Lung (tissue), 12 donors: ENCODE data around the gene MAMDC4. TPM values are rescaled to one million over a fixed set of nuclear protein-coding genes. Genes with fewer than 3 reads are reported as not detected.
A peak's percentile ranks its signal among the peaks of the same experiment; 100 is the strongest.

Source experiments
- ATAC-seq: fragments of 200-7000 bp; cut with Tn5 transposase; one replicate; pipeline ENCODE4 v1.9.1; 2020; ENCODE audit warnings: moderate number of reproducible peaks; ENCODE audit not compliant: insufficient read depth, low FRiP score
- DNase-seq, 3 donors: peaks; one replicate each; pipeline ENCODE4 v3.0.0-alpha.2; 2013 to 2017
- H3K27ac ChIP-seq, 2 donors: one replicate each; pipeline ENCODE4 v1.5.1; 2013; ENCODE audit warnings: mild to moderate bottlenecking in 2 of 2, moderate library complexity in 2 of 2, control low read depth in 1 of 2, inconsistent platforms in 1 of 2, low read depth in 1 of 2, low read length in 1 of 2
- H3K27me3 ChIP-seq, 3 donors: one replicate each; pipeline ENCODE4 v1.5.1; 2013; ENCODE audit warnings: low read length in 2 of 3; ENCODE audit not compliant: control insufficient read depth in 3 of 3, insufficient read depth in 3 of 3
- H3K36me3 ChIP-seq, 4 donors: one replicate each; pipeline ENCODE4 v1.5.1; 2013; ENCODE audit warnings: low read length in 4 of 4, mild to moderate bottlenecking in 1 of 4, moderate library complexity in 1 of 4; ENCODE audit not compliant: control insufficient read depth in 4 of 4, insufficient read depth in 4 of 4
- H3K4me1 ChIP-seq, 5 donors: one replicate each; pipeline ENCODE4 v1.5.1; 2013; ENCODE audit warnings: low read length in 5 of 5, mild to moderate bottlenecking in 2 of 5, moderate library complexity in 1 of 5; ENCODE audit not compliant: control insufficient read depth in 5 of 5, insufficient read depth in 5 of 5
- H3K4me3 ChIP-seq: one replicate; pipeline ENCODE4 v1.5.1; 2013; ENCODE audit warnings: mild to moderate bottlenecking, control low read depth, moderate library complexity
- H3K9ac ChIP-seq, 2 donors: one replicate each; pipeline ENCODE4 v1.5.1; 2013; ENCODE audit warnings: low read length in 2 of 2, control low read depth in 1 of 2; ENCODE audit not compliant: insufficient read depth in 1 of 2
- H3K9me3 ChIP-seq, 4 donors: one replicate each; pipeline ENCODE4 v1.5.1; 2013; ENCODE audit warnings: low read length in 3 of 4, mild to moderate bottlenecking in 1 of 4, moderate library complexity in 1 of 4; ENCODE audit not compliant: control insufficient read depth in 4 of 4, insufficient read depth in 3 of 4
- CTCF ChIP-seq: IDR thresholded peaks from 2 replicates; pipeline ENCODE4 v1.5.1; 2012; ENCODE audit warnings: mild to moderate bottlenecking; ENCODE audit errors: control extremely low read depth, extremely low read depth
- WGBS, 2 donors: extraction: QIAGEN DNeasy Blood & Tissue Kit; methylation state at CpG; one replicate each; pipeline ENCODE4 v1.1.7; 2013; 5-methylcytosine and 5-hydroxymethylcytosine counted together
- polyA plus RNA-seq, 2 donors: library from polyadenylated mRNA; stranded (reverse); fragments of 200-250 nt; gene quantifications; one replicate each; pipeline ENCODE4 v1.2.1, GENCODE V29; 2013
- total RNA-seq, 2 donors: library from RNA; depleted of rRNA in 1 of 2; stranded (reverse); fragments of >200 nt in 1 of 2; gene quantifications; one replicate each; pipeline ENCODE4 v1.2.1, GENCODE V29; 2014 to 2021
- donor health status: control.
- donor health status: control.
- donor health status: Bipolar disorder and iron deficiency.
- donor health status: healthy.
- donor health status: DM: yes; HTN: yes; CAD: no.

The MAMDC4 gene
- total and polyA plus RNA-seq, 4 donors: 5.6 to 13.2 (median 7.1) TPM

GRCh38 chr9:136820971-136821825 is 30.9 kb upstream of the MAMDC4 start:
- H3K9ac ChIP-seq: no peak overlapping the region
- H3K9me3 ChIP-seq: no peaks in the 10 kb centered on the region
- DNase-seq (peak; percentile 79 to 91 (median 83)), ATAC-seq (peak; percentile 45)
- H3K36me3 ChIP-seq: peaks cover 0 to 23% (median 10%) of the 10 kb centered on the region in 4 donors
- H3K27me3 ChIP-seq: no peaks in the 10 kb centered on the region
- 22 to 40% methylated on average over 64 to 83 of the region's 83 CpGs for WGBS, 2 donors
- H3K4me1 ChIP-seq: peaks cover 0 to 11% (median 4%) of the 10 kb centered on the region in 5 donors
- no peak overlapping the region for H3K27ac ChIP-seq
- TF ChIP-seq CTCF: no peak
- H3K4me3 ChIP-seq: no peak overlapping the region

DNA sequence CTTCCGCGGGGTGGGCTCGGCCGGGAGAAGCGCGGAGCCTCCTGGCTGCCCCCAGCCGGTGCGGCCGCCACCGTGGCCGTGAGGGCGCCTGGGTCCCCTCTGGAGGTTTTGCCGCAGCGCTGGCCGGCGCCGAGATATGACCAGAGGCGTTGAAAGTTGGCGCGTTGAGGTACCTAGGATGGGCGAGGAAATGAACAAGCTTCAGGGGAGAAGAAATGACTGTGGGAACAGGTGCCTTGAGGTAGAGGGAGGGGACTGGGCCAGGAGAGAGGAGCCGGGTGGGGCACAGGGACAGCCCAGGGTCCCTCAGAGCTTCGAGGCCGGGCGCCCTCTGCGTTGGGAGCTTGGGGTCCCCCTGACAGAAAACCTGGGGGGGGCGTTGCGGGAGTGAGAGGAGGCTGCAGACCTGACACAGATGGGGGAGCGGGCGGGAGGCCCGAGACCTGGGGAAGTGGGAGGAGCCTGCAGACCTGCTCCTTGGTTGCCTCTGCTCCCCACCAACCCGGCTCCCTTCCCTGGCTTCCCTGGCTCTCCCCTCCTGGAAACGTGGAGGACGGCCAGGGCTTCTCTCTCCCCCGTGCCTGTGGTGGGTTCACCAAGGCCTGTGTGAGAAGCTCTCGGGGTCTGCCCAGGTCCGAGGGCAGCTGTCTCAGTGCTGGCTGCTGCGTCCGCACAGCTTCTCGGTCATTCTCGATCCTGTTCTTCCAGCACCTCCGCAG is 30.2 kb upstream of the MAMDC4 start:
- 79 to 82% methylated on average over 39 to 42 of the region's 42 CpGs for WGBS, 2 donors
- DNase-seq (no peak), ATAC-seq (no peak)
- Histone ChIP-seq H3K4me1 (peaks cover 0 to 11% (median 4%) of the 10 kb centered on the region in 5 donors), H3K9me3 (no peaks in the 10 kb centered on the region), H3K27ac (no peak overlapping the region), H3K9ac (no peak overlapping the region), H3K27me3 (no peaks in the 10 kb centered on the region), H3K36me3 (peaks cover 0 to 31% (median 9%) of the 10 kb centered on the region in 4 donors), H3K4me3 (no peak overlapping the region)
- no peak for TF ChIP-seq CTCF

DNA sequence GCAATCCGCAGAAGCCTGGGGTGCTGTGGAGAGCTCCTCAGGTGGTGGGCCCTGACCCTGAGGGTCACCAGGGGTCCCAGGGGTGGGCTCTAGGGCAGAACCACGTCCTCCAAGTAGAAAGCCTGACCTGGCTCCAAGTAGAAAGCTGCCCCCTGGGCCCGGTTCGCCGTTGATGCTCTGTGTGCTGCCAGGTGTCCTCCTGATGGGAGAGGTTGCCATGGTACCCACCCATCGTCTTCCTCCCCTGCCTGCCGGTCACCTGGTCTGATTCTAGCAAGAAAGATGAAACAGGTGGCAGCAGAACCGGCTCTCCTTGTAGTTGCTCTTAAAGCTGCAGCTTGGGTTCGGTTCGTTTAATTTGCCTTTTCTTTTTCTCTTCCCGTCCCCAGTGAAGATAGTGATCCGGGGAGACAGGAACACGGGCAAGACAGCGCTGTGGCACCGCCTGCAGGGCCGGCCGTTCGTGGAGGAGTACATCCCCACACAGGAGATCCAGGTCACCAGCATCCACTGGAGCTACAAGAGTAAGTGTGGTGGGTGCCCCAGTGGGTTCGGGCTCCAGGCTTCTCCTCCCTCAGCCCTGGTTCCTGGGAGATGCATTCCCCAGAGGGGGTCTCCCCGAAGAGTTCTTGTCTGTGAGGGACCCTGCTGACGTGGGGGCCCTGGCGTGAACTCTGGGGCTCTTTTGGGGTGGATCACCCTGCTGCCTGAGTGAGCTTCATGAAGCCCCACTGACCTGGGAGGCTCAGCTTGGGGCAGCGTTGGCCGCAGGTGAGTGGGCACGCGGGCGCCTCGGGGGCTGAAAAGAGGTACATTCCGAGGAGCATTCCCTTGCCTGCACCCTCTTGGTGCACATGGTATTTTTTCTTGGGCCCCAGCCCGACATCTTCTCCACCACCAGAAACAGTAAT is 28.8 kb upstream of the MAMDC4 start:
- Histone ChIP-seq H3K4me3 (no peak overlapping the region), H3K4me1 (peaks cover 0 to 11% (median 4%) of the 10 kb centered on the region in 5 donors), H3K9ac (no peak overlapping the region), H3K9me3 (no peaks in the 10 kb centered on the region), H3K27ac (no peak overlapping the region), H3K27me3 (no peaks in the 10 kb centered on the region), H3K36me3 (peaks cover 0 to 43% (median 9%) of the 10 kb centered on the region in 4 donors)
- WGBS, 2 donors: 91 to 94% methylated on average over 29 to 30 of the region's 30 CpGs
- ATAC-seq (no peak), DNase-seq (no peak)
- no peak for TF ChIP-seq CTCF
